IMR-90 (cell line): ENCODE measurements around the gene ANP32B.

ENCODE experiments used
- CTCF ChIP-seq: conservative IDR thresholded peaks from 2 replicates; pipeline ENCODE4 v1.5.1; 2012; ENCODE audit warnings: mild to moderate bottlenecking, low read depth, low read length, improper control_type of control experiment
- POLR2A ChIP-seq: IDR thresholded peaks from 2 replicates; pipeline ENCODE4 v1.6.1; 2012; ENCODE audit warnings: mild to moderate bottlenecking, low read depth, low read length
- RAD21 ChIP-seq: IDR thresholded peaks from 2 replicates; pipeline ENCODE4 v1.6.1; 2012; ENCODE audit warnings: low read length, improper control_type of control experiment
- RCOR1 ChIP-seq: IDR thresholded peaks from 2 replicates; pipeline ENCODE4 v1.6.1; 2012; ENCODE audit warnings: mild to moderate bottlenecking, low read length, improper control_type of control experiment; ENCODE audit not compliant: insufficient replicate concordance
- SMC3 ChIP-seq: fragments of 150-350 bp; IDR thresholded peaks from 2 replicates; pipeline ENCODE4 v1.6.1; 2016; ENCODE audit warnings: low read depth, mild to moderate bottlenecking, antibody characterized with exemption, low read length, moderate library complexity

DNA sequence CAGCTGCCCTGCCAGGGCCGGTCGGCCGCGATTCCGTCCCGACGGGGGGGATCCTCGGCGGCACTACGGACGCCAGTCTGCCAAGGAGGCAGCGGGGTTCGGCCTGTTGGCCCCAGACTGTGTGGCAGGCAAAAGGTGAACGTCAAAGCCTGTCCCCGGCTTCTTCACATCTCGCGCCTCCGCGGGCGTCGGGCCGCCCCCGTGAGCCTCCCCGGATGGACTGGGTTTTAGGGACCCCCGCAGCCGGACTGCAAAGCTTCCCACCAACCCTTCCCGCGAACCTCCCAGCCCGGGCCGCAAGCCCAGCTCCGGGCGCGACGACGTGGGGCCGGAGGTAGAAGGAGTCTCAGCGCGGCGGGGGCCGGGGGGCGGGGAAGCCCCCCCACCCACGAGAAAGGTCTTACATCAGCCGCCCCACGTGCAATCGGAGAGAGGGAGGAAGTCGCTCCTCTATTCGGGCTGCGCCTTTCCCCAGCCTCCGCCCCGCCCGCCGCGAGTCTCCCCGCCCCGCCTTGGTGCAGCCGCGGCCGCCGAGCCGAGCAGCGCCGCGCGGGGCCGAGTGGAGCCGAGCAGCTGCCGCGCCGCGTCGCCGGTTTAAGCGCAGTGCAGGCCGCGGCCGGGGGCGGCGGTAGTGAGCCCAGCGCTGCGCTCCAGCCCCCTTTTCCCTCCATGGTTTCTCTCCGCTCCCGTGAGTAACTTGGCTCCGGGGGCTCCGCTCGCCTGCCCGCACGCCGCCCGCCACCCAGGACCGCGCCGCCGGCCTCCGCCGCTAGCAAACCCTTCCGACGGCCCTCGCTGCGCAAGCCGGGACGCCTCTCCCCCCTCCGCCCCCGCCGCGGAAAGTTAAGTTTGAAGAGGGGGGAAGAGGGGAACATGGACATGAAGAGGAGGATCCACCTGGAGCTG, at the start of gene ANP32B:
- peak; percentile 96 for TF ChIP-seq CTCF
- no peak for TF ChIP-seq RCOR1
- TF ChIP-seq SMC3, result peak; percentile 27; the same call in 1 of the 2 replicates
- TF ChIP-seq RAD21, result peak; percentile 52
- peak; percentile 60; the same call in 1 of the 2 replicates for TF ChIP-seq POLR2A
